ENCODE measurements around the gene TMEM181.
A peak's percentile ranks its signal among the peaks of the same experiment; 100 is the strongest.

The TMEM181 gene

GRCh38 chr6:158559338-158559894, 475 bp upstream of the TMEM181 start:
- H3K27me3 ChIP-seq (ENCODE audit: insufficient read depth, insufficient read length), result no peaks in the 10 kb centered on the region
- no peaks in the 10 kb centered on the region for H3K9me3 ChIP-seq (ENCODE audit: insufficient read depth, low read length)
- peaks cover 22% of the 10 kb centered on the region for H3K36me3 ChIP-seq (ENCODE audit: insufficient read depth, insufficient read length, low read length)
- peak overlapping the region; percentile 84 for H3K9ac ChIP-seq (ENCODE audit: insufficient read length, low read depth)
- H3K4me3 ChIP-seq (ENCODE audit: insufficient read length, low read depth), result peak overlapping the region; percentile 63
- no peak for DNase-seq (ENCODE audit: low read depth, low spot score)
- H3K4me1 ChIP-seq (ENCODE audit: insufficient read depth, insufficient read length), result peaks cover 6% of the 10 kb centered on the region
- TF ChIP-seq ZNF274 (IDR thresholded peaks at IDR 0.05; ENCODE audit: low read depth, low read length) (no peak), YY1 (IDR thresholded peaks at IDR 0.05; ENCODE audit: insufficient read depth, insufficient read length) (no peak), SUZ12 (IDR thresholded peaks at IDR 0.05; ENCODE audit: extremely low read depth, insufficient read depth, insufficient read length) (no peak)

GRCh38 chr6:158560836-158561320, 987 bp downstream of the TMEM181 start:
- H3K4me1 ChIP-seq (ENCODE audit: insufficient read depth, insufficient read length), result peaks cover 6% of the 10 kb centered on the region
- peak overlapping the region; percentile 63 for H3K4me3 ChIP-seq (ENCODE audit: insufficient read length, low read depth)
- no peaks in the 10 kb centered on the region for H3K9me3 ChIP-seq (ENCODE audit: insufficient read depth, low read length)
- peak overlapping the region; percentile 93 for H3K9ac ChIP-seq (ENCODE audit: insufficient read length, low read depth)
- DNase-seq (ENCODE audit: low read depth, low spot score), result no peak
- no peaks in the 10 kb centered on the region for H3K27me3 ChIP-seq (ENCODE audit: insufficient read depth, insufficient read length)
- peaks cover 24% of the 10 kb centered on the region for H3K36me3 ChIP-seq (ENCODE audit: insufficient read depth, insufficient read length, low read length)
- no peak for TF ChIP-seq SUZ12 (IDR thresholded peaks at IDR 0.05; ENCODE audit: extremely low read depth, insufficient read depth, insufficient read length)
- no peak for TF ChIP-seq YY1 (IDR thresholded peaks at IDR 0.05; ENCODE audit: insufficient read depth, insufficient read length)
- TF ChIP-seq ZNF274 (IDR thresholded peaks at IDR 0.05; ENCODE audit: low read depth, low read length), result no peak

GRCh38 chr6:158561321-158561884, 1.5 kb downstream of the TMEM181 start:
- peaks cover 6% of the 10 kb centered on the region for H3K4me1 ChIP-seq (ENCODE audit: insufficient read depth, insufficient read length)
- H3K9me3 ChIP-seq (ENCODE audit: insufficient read depth, low read length), result no peaks in the 10 kb centered on the region
- H3K27me3 ChIP-seq (ENCODE audit: insufficient read depth, insufficient read length), result no peaks in the 10 kb centered on the region
- H3K4me3 ChIP-seq (ENCODE audit: insufficient read length, low read depth), result peak overlapping the region; percentile 63
- DNase-seq (ENCODE audit: low read depth, low spot score), result no peak
- peak overlapping the region; percentile 93 for H3K9ac ChIP-seq (ENCODE audit: insufficient read length, low read depth)
- TF ChIP-seq YY1 (IDR thresholded peaks at IDR 0.05; ENCODE audit: insufficient read depth, insufficient read length), result no peak
- no peak for TF ChIP-seq SUZ12 (IDR thresholded peaks at IDR 0.05; ENCODE audit: extremely low read depth, insufficient read depth, insufficient read length)
- no peak for TF ChIP-seq ZNF274 (IDR thresholded peaks at IDR 0.05; ENCODE audit: low read depth, low read length)
- H3K36me3 ChIP-seq (ENCODE audit: insufficient read depth, insufficient read length, low read length), result peaks cover 27% of the 10 kb centered on the region

GRCh38 chr6:158561938-158562337, 2.0 kb downstream of the TMEM181 start:
- Histone ChIP-seq H3K4me1 (ENCODE audit: insufficient read depth, insufficient read length) (peaks cover 8% of the 10 kb centered on the region), H3K36me3 (ENCODE audit: insufficient read depth, insufficient read length, low read length) (peaks cover 27% of the 10 kb centered on the region), H3K27me3 (ENCODE audit: insufficient read depth, insufficient read length) (no peaks in the 10 kb centered on the region), H3K9me3 (ENCODE audit: insufficient read depth, low read length) (no peaks in the 10 kb centered on the region), H3K9ac (ENCODE audit: insufficient read length, low read depth) (peak overlapping the region; percentile 93), H3K4me3 (ENCODE audit: insufficient read length, low read depth) (no peak overlapping the region)
- DNase-seq (ENCODE audit: low read depth, low spot score), result no peak
- TF ChIP-seq YY1 (IDR thresholded peaks at IDR 0.05; ENCODE audit: insufficient read depth, insufficient read length) (no peak), ZNF274 (IDR thresholded peaks at IDR 0.05; ENCODE audit: low read depth, low read length) (no peak), SUZ12 (IDR thresholded peaks at IDR 0.05; ENCODE audit: extremely low read depth, insufficient read depth, insufficient read length) (no peak)

GRCh38 chr6:158564243-158565121, 4.6 kb downstream of the TMEM181 start:
- Histone ChIP-seq H3K4me3 (ENCODE audit: insufficient read length, low read depth) (no peak overlapping the region), H3K27me3 (ENCODE audit: insufficient read depth, insufficient read length) (no peaks in the 10 kb centered on the region), H3K4me1 (ENCODE audit: insufficient read depth, insufficient read length) (peaks cover 14% of the 10 kb centered on the region), H3K9ac (ENCODE audit: insufficient read length, low read depth) (no peak overlapping the region), H3K36me3 (ENCODE audit: insufficient read depth, insufficient read length, low read length) (peaks cover 27% of the 10 kb centered on the region), H3K9me3 (ENCODE audit: insufficient read depth, low read length) (no peaks in the 10 kb centered on the region)
- DNase-seq (ENCODE audit: low read depth, low spot score), result no peak
- TF ChIP-seq YY1 (IDR thresholded peaks at IDR 0.05; ENCODE audit: insufficient read depth, insufficient read length) (no peak), SUZ12 (IDR thresholded peaks at IDR 0.05; ENCODE audit: extremely low read depth, insufficient read depth, insufficient read length) (no peak), ZNF274 (IDR thresholded peaks at IDR 0.05; ENCODE audit: low read depth, low read length) (no peak)

GRCh38 chr6:158565122-158565429, 5.2 kb downstream of the TMEM181 start:
- no peak for DNase-seq (ENCODE audit: low read depth, low spot score)
- peaks cover 27% of the 10 kb centered on the region for H3K36me3 ChIP-seq (ENCODE audit: insufficient read depth, insufficient read length, low read length)
- no peaks in the 10 kb centered on the region for H3K27me3 ChIP-seq (ENCODE audit: insufficient read depth, insufficient read length)
- H3K4me3 ChIP-seq (ENCODE audit: insufficient read length, low read depth), result no peak overlapping the region
- no peak for TF ChIP-seq SUZ12 (IDR thresholded peaks at IDR 0.05; ENCODE audit: extremely low read depth, insufficient read depth, insufficient read length)
- no peak for TF ChIP-seq ZNF274 (IDR thresholded peaks at IDR 0.05; ENCODE audit: low read depth, low read length)
- TF ChIP-seq YY1 (IDR thresholded peaks at IDR 0.05; ENCODE audit: insufficient read depth, insufficient read length), result no peak
- no peak overlapping the region for H3K9ac ChIP-seq (ENCODE audit: insufficient read length, low read depth)
- H3K9me3 ChIP-seq (ENCODE audit: insufficient read depth, low read length), result no peaks in the 10 kb centered on the region
- peaks cover 14% of the 10 kb centered on the region for H3K4me1 ChIP-seq (ENCODE audit: insufficient read depth, insufficient read length)

GRCh38 chr6:158565482-158566040, 5.7 kb downstream of the TMEM181 start:
- no peak for TF ChIP-seq SUZ12 (IDR thresholded peaks at IDR 0.05; ENCODE audit: extremely low read depth, insufficient read depth, insufficient read length)
- TF ChIP-seq ZNF274 (IDR thresholded peaks at IDR 0.05; ENCODE audit: low read depth, low read length), result no peak
- no peak for TF ChIP-seq YY1 (IDR thresholded peaks at IDR 0.05; ENCODE audit: insufficient read depth, insufficient read length)
- DNase-seq (ENCODE audit: low read depth, low spot score), result no peak
- Histone ChIP-seq H3K4me3 (ENCODE audit: insufficient read length, low read depth) (no peak overlapping the region), H3K9ac (ENCODE audit: insufficient read length, low read depth) (no peak overlapping the region), H3K36me3 (ENCODE audit: insufficient read depth, insufficient read length, low read length) (peaks cover 27% of the 10 kb centered on the region), H3K9me3 (ENCODE audit: insufficient read depth, low read length) (no peaks in the 10 kb centered on the region), H3K4me1 (ENCODE audit: insufficient read depth, insufficient read length) (peaks cover 14% of the 10 kb centered on the region), H3K27me3 (ENCODE audit: insufficient read depth, insufficient read length) (no peaks in the 10 kb centered on the region)

Measured in NT2/D1 (cell line).